ENCODE results near the gene SELENON. TPM values are rescaled to one million over a fixed set of nuclear protein-coding genes. Genes with fewer than 3 reads are reported as not detected.

Gene SELENON
- total and polyA plus RNA-seq, 2 of the 13 experiments (the other 11 are each of a cell fraction or from before 2014, with no cell fraction given): 3.8 to 8.0 TPM

DNA sequence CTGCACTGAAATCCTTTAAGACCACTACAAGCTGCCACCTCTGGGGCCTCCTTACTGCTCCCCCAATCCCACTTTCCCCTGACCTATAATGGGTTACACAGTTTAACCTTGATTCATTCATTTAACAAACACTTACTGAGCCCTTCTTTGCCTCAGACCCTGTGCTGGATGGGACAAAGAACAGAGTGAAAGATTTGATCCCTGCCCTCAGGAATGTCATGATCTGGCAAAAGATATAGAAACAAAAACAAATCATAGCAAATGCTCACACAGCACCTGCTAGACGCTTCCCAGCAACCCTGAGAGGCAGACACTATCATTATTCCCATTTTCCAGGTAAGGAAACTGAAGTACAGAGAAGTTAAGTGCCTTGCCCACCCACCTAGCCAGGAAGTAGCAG lies 66.3 kb downstream of the SELENON start:
- FAIRE-seq (no peak), ATAC-seq (no peak; the same call in 2 of the 3 replicates), DNase-seq (ENCODE audit: low spot score) (peak; percentile 53)
- no peaks in the 10 kb centered on the region for H3K27me3 ChIP-seq (ENCODE audit: control insufficient read depth in 1 of 2, insufficient read depth in 2 of 2, low read length in 2 of 2)
- ChIA-PET POLR2A (no interaction called here), CTCF (ENCODE audit: low intra/inter-chr PET ratio, low total read pairs) (no interaction called here)
- in situ Hi-C loops (cut with HindIII; ENCODE audit: extremely low pct_ligation_motif_present, low pct_unique_long_range_greater_than_20kb) (no loop called here), intact Hi-C loops (cut with micrococcal nuclease; ENCODE audit: unreplicated experiment) (no loop called here)
- peaks cover 77% of the 10 kb centered on the region for H3K4me1 ChIP-seq (ENCODE audit: insufficient read depth, low read length)
- no peaks in the 10 kb centered on the region for H4K20me1 ChIP-seq (ENCODE audit: insufficient read depth, low read length)
- H3K36me3 ChIP-seq (replicated peaks in 1 of 2; ENCODE audit: control insufficient read depth in 1 of 2, insufficient read depth in 2 of 2, low read length in 2 of 2): peaks cover 8 to 15% of the 10 kb centered on the region in 2 experiments; a peak in 4 of 5 replicates
- peak overlapping the region; percentile 15; the same call in 1 of the 2 replicates for H3K9ac ChIP-seq (ENCODE audit: insufficient read depth, low read depth, low read length)
- H2AFZ ChIP-seq (ENCODE audit: low read length): no peak overlapping the region
- no peaks in the 10 kb centered on the region for H3K79me2 ChIP-seq (ENCODE audit: insufficient read depth, low read length)
- BruUV-seq (replicated peaks): no TSS peak
- 35% methylated on average over 1 of the region's 1 CpG for WGBS (ENCODE audit: low lambda C conversion rate)
- no peak overlapping the region; a peak in 1 of 6 replicates for H3K4me3 ChIP-seq (replicated peaks in 1 of 3; ENCODE audit: insufficient read depth in 1 of 3, low read depth in 2 of 3, low read length in 3 of 3)
- peak overlapping the region; percentile 54 for H3K27ac ChIP-seq (ENCODE audit: extremely low read length, insufficient read depth, low read length)
- peak overlapping the region; percentile 44 for H3K4me2 ChIP-seq (ENCODE audit: low read depth, low read length)
- H3K9me3 ChIP-seq (ENCODE audit: low read length): no peaks in the 10 kb centered on the region
- TF ChIP-seq RARA (CRISPR knock-in tag; IDR thresholded peaks at IDR 0.05) (0 out of 2 replicates have a peak, but pooled peaks have one; percentile 6), ZNF629 (CRISPR knock-in tag; conservative IDR thresholded peaks at IDR 0.05) (peak; percentile 79), ZNF205 (CRISPR knock-in tag; IDR thresholded peaks at IDR 0.05) (no peak), ZNF124 (CRISPR knock-in tag; IDR thresholded peaks at IDR 0.05) (no peak), TEAD3 (CRISPR knock-in tag; optimal IDR thresholded peaks at IDR 0.05; ENCODE audit: borderline replicate concordance) (no peak), HDAC1 (CRISPR knock-in tag; IDR thresholded peaks at IDR 0.05) (0 out of 2 replicates have a peak, but pooled peaks have one; percentile 22), ZFX (CRISPR knock-in tag; IDR thresholded peaks at IDR 0.05; ENCODE audit: low read depth) (peak; percentile 19; the same call in 1 of the 2 replicates), ZNF383 (CRISPR knock-in tag; IDR thresholded peaks at IDR 0.05; ENCODE audit: borderline replicate concordance) (no peak), ZNF777 (CRISPR knock-in tag; IDR thresholded peaks at IDR 0.05) (no peak), ZSCAN30 (CRISPR knock-in tag; IDR thresholded peaks at IDR 0.05) (no peak), GFI1 (CRISPR knock-in tag; IDR thresholded peaks at IDR 0.05; ENCODE audit: borderline replicate concordance) (no peak; the same call in 1 of the 2 replicates), KLF6 (CRISPR knock-in tag; IDR thresholded peaks at IDR 0.05) (no peak), SALL2 (CRISPR knock-in tag; IDR thresholded peaks at IDR 0.05) (no peak), SRSF9 (IDR thresholded peaks at IDR 0.05; ENCODE audit: borderline replicate concordance, insufficient read depth, low read depth, low read length, poor library complexity, severe bottlenecking) (no peak), NCOA5 (CRISPR knock-in tag; IDR thresholded peaks at IDR 0.05) (no peak), SOX13 (IDR thresholded peaks at IDR 0.05) (no peak), SOX13 (CRISPR knock-in tag; conservative IDR thresholded peaks at IDR 0.05 in 1 of 2, IDR thresholded peaks at IDR 0.05 in 1 of 2) (peak in 1 of 2 experiments; percentile 14; a peak in 1 of 4 replicates), HOXA3 (CRISPR knock-in tag; IDR thresholded peaks at IDR 0.05) (no peak), ZKSCAN5 (CRISPR knock-in tag; IDR thresholded peaks at IDR 0.05) (no peak), RNF2 (conservative IDR thresholded peaks at IDR 0.05; ENCODE audit: low read depth) (no peak), SOX5 (CRISPR knock-in tag; IDR thresholded peaks at IDR 0.05; ENCODE audit: borderline replicate concordance) (peak; percentile 14; the same call in 1 of the 2 replicates)
- TF ChIP-seq, protein P1, sequence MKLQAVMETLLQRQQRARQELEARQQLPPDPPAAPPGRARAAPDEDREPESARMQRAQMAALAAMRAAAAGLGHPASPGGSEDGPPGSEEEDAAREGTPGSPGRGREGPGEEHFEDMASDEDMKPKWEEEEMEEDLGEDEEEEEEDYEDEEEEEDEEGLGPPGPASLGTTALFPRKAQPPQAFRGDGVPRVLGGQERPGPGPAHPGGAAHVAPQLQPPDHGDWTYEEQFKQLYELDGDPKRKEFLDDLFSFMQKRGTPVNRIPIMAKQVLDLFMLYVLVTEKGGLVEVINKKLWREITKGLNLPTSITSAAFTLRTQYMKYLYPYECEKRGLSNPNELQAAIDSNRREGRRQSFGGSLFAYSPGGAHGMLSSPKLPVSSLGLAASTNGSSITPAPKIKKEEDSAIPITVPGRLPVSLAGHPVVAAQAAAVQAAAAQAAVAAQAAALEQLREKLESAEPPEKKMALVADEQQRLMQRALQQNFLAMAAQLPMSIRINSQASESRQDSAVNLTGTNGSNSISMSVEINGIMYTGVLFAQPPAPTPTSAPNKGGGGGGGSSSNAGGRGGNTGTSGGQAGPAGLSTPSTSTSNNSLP (IDR thresholded peaks at IDR 0.05; ENCODE audit: low read depth, low read length): 0 out of 2 replicates have a peak, but pooled peaks have one; percentile 7
- TF ChIP-seq, protein P2, sequence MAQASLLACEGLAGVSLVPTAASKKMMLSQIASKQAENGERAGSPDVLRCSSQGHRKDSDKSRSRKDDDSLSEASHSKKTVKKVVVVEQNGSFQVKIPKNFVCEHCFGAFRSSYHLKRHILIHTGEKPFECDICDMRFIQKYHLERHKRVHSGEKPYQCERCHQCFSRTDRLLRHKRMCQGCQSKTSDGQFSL (CRISPR knock-in tag; IDR thresholded peaks at IDR 0.05): no peak
- TF ChIP-seq, protein P3, sequence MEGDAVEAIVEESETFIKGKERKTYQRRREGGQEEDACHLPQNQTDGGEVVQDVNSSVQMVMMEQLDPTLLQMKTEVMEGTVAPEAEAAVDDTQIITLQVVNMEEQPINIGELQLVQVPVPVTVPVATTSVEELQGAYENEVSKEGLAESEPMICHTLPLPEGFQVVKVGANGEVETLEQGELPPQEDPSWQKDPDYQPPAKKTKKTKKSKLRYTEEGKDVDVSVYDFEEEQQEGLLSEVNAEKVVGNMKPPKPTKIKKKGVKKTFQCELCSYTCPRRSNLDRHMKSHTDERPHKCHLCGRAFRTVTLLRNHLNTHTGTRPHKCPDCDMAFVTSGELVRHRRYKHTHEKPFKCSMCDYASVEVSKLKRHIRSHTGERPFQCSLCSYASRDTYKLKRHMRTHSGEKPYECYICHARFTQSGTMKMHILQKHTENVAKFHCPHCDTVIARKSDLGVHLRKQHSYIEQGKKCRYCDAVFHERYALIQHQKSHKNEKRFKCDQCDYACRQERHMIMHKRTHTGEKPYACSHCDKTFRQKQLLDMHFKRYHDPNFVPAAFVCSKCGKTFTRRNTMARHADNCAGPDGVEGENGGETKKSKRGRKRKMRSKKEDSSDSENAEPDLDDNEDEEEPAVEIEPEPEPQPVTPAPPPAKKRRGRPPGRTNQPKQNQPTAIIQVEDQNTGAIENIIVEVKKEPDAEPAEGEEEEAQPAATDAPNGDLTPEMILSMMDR (CRISPR knock-in tag; IDR thresholded peaks at IDR 0.05): no peak
